PFSK-1 (cell line): ENCODE data around the gene MTUS2.

Experiments
- FOXP2 ChIP-seq: optimal IDR thresholded peaks from 2 replicates; pipeline ENCODE3; 2011; ENCODE audit warnings: borderline replicate concordance, control low read depth, inconsistent platforms; ENCODE audit not compliant: insufficient read depth; ENCODE audit errors: extremely low read length, extremely low read depth
- POLR2AphosphoS5 ChIP-seq: IDR thresholded peaks from 2 replicates; pipeline ENCODE4 v1.6.1; 2012; ENCODE audit warnings: low read depth, mild to moderate bottlenecking, control low read depth, low read length, moderate library complexity
- TF ChIP-seq, protein P1 (sequence below), 2 experiments: IDR thresholded peaks; 2 replicates each; pipeline versions ENCODE4 v1.6.1 to v1.8.0; 2011 to 2012; ENCODE audit warnings: low read depth in 2 of 2, low read length in 2 of 2, control low read depth in 1 of 2, inconsistent platforms in 1 of 2, mild to moderate bottlenecking in 1 of 2, moderate library complexity in 1 of 2; ENCODE audit not compliant: insufficient read depth in 1 of 2

DNA sequence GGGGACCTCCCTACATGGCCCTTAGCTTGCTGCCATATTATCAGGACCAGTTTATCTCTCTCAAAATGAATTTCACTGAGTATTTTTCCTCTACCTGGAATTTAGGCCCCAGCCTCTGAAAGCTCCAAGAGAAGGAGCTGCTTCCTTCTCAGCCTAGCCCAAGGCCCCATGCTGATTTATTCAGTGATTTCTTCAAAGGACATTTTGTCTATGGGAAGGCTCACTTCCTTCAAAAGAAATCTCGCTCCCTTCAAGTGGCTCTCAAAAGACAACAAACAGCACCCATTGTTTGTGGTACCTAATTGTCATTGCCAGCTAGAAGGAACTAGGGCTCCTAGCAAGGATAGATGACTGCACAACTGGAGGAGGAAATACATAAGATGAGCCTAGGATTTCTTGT, 602.9 kb downstream of the MTUS2 start:
- no peak for TF ChIP-seq POLR2AphosphoS5
- TF ChIP-seq, protein P1, sequence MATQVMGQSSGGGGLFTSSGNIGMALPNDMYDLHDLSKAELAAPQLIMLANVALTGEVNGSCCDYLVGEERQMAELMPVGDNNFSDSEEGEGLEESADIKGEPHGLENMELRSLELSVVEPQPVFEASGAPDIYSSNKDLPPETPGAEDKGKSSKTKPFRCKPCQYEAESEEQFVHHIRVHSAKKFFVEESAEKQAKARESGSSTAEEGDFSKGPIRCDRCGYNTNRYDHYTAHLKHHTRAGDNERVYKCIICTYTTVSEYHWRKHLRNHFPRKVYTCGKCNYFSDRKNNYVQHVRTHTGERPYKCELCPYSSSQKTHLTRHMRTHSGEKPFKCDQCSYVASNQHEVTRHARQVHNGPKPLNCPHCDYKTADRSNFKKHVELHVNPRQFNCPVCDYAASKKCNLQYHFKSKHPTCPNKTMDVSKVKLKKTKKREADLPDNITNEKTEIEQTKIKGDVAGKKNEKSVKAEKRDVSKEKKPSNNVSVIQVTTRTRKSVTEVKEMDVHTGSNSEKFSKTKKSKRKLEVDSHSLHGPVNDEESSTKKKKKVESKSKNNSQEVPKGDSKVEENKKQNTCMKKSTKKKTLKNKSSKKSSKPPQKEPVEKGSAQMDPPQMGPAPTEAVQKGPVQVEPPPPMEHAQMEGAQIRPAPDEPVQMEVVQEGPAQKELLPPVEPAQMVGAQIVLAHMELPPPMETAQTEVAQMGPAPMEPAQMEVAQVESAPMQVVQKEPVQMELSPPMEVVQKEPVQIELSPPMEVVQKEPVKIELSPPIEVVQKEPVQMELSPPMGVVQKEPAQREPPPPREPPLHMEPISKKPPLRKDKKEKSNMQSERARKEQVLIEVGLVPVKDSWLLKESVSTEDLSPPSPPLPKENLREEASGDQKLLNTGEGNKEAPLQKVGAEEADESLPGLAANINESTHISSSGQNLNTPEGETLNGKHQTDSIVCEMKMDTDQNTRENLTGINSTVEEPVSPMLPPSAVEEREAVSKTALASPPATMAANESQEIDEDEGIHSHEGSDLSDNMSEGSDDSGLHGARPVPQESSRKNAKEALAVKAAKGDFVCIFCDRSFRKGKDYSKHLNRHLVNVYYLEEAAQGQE (IDR thresholded peaks at IDR 0.05; ENCODE audit: insufficient read depth in 1 of 2, low read depth in 2 of 2, low read length in 2 of 2): no peak
- no peak for TF ChIP-seq FOXP2
